Measurements from ENCODE around the gene SV2C.

- TF ChIP-seq CTCF (IDR thresholded peaks at IDR 0.05) (no peak), EP300 (IDR thresholded peaks at IDR 0.05; ENCODE audit: low read depth) (no peak), POLR2A (IDR thresholded peaks at IDR 0.05) (no peak)
Observed at GRCh38 chr5:76351577-76351976, 268.4 kb downstream of the SV2C start.
